Kidney (tissue), 14 donors: ENCODE data around the gene DUS1L. TPM values are rescaled to one million over a fixed set of nuclear protein-coding genes. Genes with fewer than 3 reads are reported as not detected.

Source experiments
- DNase-seq, 5 donors: peaks; one replicate each; pipeline ENCODE4 v3.0.0-alpha.2; 2013 to 2020
- FAIRE-seq: peaks from 2 replicates; lab custom pipeline; 2012; peaks lifted over from hg19 to GRCh38; lab: Jason Lieb, UNC
- H3K27ac ChIP-seq, 2 donors: one replicate each; pipeline ENCODE4 v1.7.0; 2013; ENCODE audit warnings: low read depth in 2 of 2, low read length in 2 of 2, inconsistent platforms in 1 of 2
- H3K27me3 ChIP-seq: one replicate; pipeline ENCODE4 v1.7.1; 2013; ENCODE audit warnings: low read length, inconsistent platforms; ENCODE audit not compliant: control insufficient read depth, insufficient read depth
- H3K36me3 ChIP-seq, 3 donors: one replicate each; pipeline versions ENCODE4 v1.7.0 to v1.7.1; 2013; ENCODE audit warnings: low read length in 3 of 3, control low read depth in 1 of 3, inconsistent platforms in 1 of 3; ENCODE audit not compliant: insufficient read depth in 3 of 3, control insufficient read depth in 2 of 3
- H3K4me1 ChIP-seq, 3 donors: one replicate each; pipeline versions ENCODE4 v1.7.0 to v1.7.1; 2013; ENCODE audit warnings: low read length in 3 of 3, inconsistent platforms in 1 of 3, low read depth in 1 of 3; ENCODE audit not compliant: control insufficient read depth in 2 of 3, insufficient read depth in 2 of 3
- H3K4me3 ChIP-seq, 3 donors: one replicate each; pipeline versions ENCODE4 v1.7.0 to v1.8.1; 2013; ENCODE audit warnings: low read length in 3 of 3, control low read depth in 1 of 3, inconsistent platforms in 1 of 3
- H3K9ac ChIP-seq, 3 donors: one replicate each; pipeline versions ENCODE4 v1.7.0 to v1.7.1; 2013; ENCODE audit warnings: low read length in 3 of 3, control low read depth in 1 of 3, inconsistent platforms in 1 of 3
- H3K9me3 ChIP-seq, 3 donors: one replicate each; pipeline versions ENCODE4 v1.7.0 to v1.7.1; 2013; ENCODE audit warnings: low read length in 3 of 3, control low read depth in 1 of 3, inconsistent platforms in 1 of 3; ENCODE audit not compliant: control insufficient read depth in 2 of 3, insufficient read depth in 1 of 3
- intact Hi-C: fragments of 100-400 bp; cut with DNase I; formaldehyde crosslinking; loops from one replicate; pipeline ENCODE4 v1.11.1; 2022
- polyA plus RNA-seq: library from polyadenylated mRNA; stranded (reverse); fragments of 350-450 nt; fragmentation: Illumina TruSeq; extraction: RNeasy Lipid Tissue Mini Kit (QIAGEN cat#74804); gene quantifications from one replicate; pipeline ENCODE4 v1.2.3, GENCODE V29; 2014; ENCODE audit warnings: low read depth, low replicate concordance; ENCODE audit not compliant: insufficient read depth
- total RNA-seq: library from RNA; stranded (reverse); fragmentation: NEBNext Ultra II Directional; extraction: Animal tissue kit (Norgen Biotek cat#: 25700); gene quantifications from one replicate; pipeline ENCODE4 v1.2.1, GENCODE V29; 2021
- TF ChIP-seq, protein P1 (sequence below): IDR thresholded peaks from 3 replicates; pipeline ENCODE4 v1.5.1; 2012; ENCODE audit warnings: mild to moderate bottlenecking, moderate library complexity, borderline replicate concordance; ENCODE audit not compliant: insufficient read depth; ENCODE audit errors: extremely low read depth
- donor health status: control.
- donor health status: control.
- donor health status: control.
- donor health status: control.
- donor health status: control.
- donor health status: DM: yes; HTN: yes; CAD: no.
- donor health status: Normal renal cell carcinoma (clear cell type).

Gene DUS1L
- total and polyA plus RNA-seq, 2 donors from 2014 or later = 84.8 to 102 TPM

DNA sequence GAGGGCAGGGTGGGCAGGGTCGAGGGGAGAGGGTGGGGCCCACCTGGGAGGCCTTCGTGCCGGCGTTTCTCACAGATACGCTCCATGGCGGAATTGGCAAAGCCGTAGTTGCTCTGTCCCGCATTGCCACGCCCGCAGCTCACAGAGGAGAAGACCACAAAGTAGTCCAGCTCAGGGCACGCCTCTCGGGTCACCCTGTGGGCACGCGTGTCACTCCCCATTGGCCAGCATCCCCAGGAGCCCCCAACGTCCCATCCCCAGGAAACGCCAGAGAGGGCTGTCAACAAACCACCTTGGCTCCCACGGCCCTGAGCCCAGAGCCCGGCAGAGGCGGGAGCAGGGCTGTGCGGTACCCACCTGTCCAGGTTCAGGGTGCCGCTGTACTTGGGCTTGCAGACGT is 16.4 kb upstream of the DUS1L start:
- no peak overlapping the region for H3K27ac ChIP-seq
- intact Hi-C loops = no loop called here
- H3K36me3 ChIP-seq = peaks cover 0 to 11% (median 2%) of the 10 kb centered on the region in 3 donors
- DNase-seq (no peak), FAIRE-seq (no peak)
- H3K9me3 ChIP-seq = no peaks in the 10 kb centered on the region
- no peaks in the 10 kb centered on the region for H3K27me3 ChIP-seq
- H3K9ac ChIP-seq = no peak overlapping the region
- TF ChIP-seq, protein P1, sequence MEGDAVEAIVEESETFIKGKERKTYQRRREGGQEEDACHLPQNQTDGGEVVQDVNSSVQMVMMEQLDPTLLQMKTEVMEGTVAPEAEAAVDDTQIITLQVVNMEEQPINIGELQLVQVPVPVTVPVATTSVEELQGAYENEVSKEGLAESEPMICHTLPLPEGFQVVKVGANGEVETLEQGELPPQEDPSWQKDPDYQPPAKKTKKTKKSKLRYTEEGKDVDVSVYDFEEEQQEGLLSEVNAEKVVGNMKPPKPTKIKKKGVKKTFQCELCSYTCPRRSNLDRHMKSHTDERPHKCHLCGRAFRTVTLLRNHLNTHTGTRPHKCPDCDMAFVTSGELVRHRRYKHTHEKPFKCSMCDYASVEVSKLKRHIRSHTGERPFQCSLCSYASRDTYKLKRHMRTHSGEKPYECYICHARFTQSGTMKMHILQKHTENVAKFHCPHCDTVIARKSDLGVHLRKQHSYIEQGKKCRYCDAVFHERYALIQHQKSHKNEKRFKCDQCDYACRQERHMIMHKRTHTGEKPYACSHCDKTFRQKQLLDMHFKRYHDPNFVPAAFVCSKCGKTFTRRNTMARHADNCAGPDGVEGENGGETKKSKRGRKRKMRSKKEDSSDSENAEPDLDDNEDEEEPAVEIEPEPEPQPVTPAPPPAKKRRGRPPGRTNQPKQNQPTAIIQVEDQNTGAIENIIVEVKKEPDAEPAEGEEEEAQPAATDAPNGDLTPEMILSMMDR = no peak
- H3K4me3 ChIP-seq = no peak overlapping the region
- no peaks in the 10 kb centered on the region for H3K4me1 ChIP-seq

DNA sequence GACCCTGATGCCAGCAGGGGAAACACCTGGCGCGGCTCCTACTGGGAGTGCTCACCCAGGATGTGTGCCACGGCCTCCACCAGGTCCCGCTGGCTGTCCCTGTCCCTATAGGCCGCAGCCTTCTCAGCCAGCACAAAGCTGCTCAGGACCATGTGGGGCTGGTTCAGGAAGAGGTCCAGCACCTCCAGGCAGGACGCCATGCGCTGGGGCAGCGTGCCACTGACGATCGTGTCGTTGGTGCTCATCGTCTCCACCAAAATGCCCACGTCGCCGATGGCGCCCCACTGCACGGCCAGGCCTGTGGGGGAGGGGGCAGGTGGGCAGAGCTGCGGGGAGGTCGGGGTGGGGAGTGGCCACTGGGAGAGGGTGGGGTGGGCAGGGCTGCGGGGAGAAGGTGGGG is 15.9 kb upstream of the DUS1L start:
- Histone ChIP-seq H3K36me3 (peaks cover 0 to 11% (median 2%) of the 10 kb centered on the region in 3 donors), H3K27ac (no peak overlapping the region)
- no peak for FAIRE-seq

DNA sequence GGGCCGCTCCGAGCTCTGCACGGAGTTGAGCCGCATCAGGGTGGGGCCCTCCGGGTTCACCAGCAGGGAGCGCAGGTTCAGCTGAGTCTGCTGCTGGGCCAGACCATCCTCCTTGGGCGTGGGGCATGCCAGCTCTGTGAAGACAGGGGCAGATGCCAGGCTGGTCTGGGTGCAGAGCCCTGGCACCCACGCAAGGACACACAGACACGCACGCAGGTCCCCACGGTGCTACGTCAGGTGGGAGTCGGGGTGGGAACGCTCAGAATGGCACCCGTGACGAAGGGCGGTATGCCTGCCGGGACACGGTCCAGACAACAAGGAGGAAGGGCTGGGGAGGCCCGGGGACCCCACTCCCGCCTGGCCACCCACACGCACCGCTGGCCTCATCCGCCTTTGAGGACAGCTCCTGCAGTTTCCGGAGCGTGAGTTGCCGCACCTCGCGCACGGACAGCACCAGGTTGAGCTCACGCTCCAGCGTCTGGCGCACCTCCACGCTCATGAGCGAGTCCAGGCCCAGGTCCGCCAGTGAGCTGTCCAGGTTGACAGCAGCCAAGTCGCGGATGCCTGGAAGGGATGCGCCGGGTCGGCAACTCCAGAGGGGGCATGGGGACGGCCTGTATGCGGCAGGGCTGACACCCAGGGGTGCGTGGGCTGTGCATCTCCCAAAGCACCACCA is 15.3 kb upstream of the DUS1L start:
- no peak overlapping the region for H3K9ac ChIP-seq
- intact Hi-C loops = no loop called here
- TF ChIP-seq, protein P1 = no peak
- no peak overlapping the region for H3K4me3 ChIP-seq
- no peaks in the 10 kb centered on the region for H3K27me3 ChIP-seq
- no peak overlapping the region for H3K27ac ChIP-seq
- DNase-seq = no peak
- no peaks in the 10 kb centered on the region for H3K4me1 ChIP-seq
- peaks cover 0 to 11% (median 2%) of the 10 kb centered on the region in 3 donors for H3K36me3 ChIP-seq
- no peak for FAIRE-seq
- no peaks in the 10 kb centered on the region for H3K9me3 ChIP-seq

More for the DNA sequence above, 15.9 kb upstream of the DUS1L start:
- DNase-seq = no peak
- H3K9me3 ChIP-seq = no peaks in the 10 kb centered on the region
- no peak overlapping the region for H3K9ac ChIP-seq
- intact Hi-C loops = no loop called here
- H3K4me1 ChIP-seq = no peaks in the 10 kb centered on the region
- TF ChIP-seq, protein P1 = no peak
- H3K4me3 ChIP-seq = no peak overlapping the region
- no peaks in the 10 kb centered on the region for H3K27me3 ChIP-seq
